ENCODE results near the gene BOK.

DNA sequence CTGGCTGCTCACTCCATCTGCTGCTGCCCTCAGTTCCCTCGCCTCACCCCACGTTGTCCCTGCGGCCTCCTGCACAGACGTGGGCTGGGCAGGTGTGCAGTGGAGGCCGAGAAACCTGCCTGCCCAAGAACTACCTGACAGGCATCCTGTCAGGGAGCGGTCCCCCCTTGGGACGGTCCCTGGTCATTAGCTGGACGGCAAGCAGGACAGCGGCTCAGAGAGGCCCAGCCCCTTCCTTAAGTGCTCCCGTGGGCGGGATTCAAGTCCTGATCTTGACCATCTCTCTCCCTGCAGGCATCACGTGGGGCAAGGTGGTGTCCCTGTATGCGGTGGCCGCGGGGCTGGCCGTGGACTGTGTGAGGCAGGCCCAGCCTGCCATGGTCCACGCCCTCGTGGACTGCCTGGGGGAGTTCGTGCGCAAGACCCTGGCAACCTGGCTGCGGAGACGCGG is 11.3 kb downstream of the BOK start:
- TF ChIP-seq, protein P1, sequence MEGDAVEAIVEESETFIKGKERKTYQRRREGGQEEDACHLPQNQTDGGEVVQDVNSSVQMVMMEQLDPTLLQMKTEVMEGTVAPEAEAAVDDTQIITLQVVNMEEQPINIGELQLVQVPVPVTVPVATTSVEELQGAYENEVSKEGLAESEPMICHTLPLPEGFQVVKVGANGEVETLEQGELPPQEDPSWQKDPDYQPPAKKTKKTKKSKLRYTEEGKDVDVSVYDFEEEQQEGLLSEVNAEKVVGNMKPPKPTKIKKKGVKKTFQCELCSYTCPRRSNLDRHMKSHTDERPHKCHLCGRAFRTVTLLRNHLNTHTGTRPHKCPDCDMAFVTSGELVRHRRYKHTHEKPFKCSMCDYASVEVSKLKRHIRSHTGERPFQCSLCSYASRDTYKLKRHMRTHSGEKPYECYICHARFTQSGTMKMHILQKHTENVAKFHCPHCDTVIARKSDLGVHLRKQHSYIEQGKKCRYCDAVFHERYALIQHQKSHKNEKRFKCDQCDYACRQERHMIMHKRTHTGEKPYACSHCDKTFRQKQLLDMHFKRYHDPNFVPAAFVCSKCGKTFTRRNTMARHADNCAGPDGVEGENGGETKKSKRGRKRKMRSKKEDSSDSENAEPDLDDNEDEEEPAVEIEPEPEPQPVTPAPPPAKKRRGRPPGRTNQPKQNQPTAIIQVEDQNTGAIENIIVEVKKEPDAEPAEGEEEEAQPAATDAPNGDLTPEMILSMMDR (conservative IDR thresholded peaks at IDR 0.05; ENCODE audit: low read depth, low read length), result no peak
- TF ChIP-seq MXI1 (IDR thresholded peaks at IDR 0.05; ENCODE audit: borderline replicate concordance, low read depth, low read length) (no peak), RCOR1 (IDR thresholded peaks at IDR 0.05; ENCODE audit: insufficient replicate concordance, low read length) (no peak)
- TF ChIP-seq, protein P2, sequence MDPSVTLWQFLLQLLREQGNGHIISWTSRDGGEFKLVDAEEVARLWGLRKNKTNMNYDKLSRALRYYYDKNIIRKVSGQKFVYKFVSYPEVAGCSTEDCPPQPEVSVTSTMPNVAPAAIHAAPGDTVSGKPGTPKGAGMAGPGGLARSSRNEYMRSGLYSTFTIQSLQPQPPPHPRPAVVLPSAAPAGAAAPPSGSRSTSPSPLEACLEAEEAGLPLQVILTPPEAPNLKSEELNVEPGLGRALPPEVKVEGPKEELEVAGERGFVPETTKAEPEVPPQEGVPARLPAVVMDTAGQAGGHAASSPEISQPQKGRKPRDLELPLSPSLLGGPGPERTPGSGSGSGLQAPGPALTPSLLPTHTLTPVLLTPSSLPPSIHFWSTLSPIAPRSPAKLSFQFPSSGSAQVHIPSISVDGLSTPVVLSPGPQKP (IDR thresholded peaks at IDR 0.05; ENCODE audit: borderline replicate concordance, low read depth, low read length), result no peak
